H9 (cell line): ENCODE measurements around the gene OSBPL9. TPM values are rescaled to one million over a fixed set of nuclear protein-coding genes. Genes with fewer than 3 reads are reported as not detected.

ENCODE experiments used
- DNase-seq: peaks from one replicate; pipeline ENCODE4 v3.0.0-alpha.2; 2017
- H2AFZ ChIP-seq: one replicate; pipeline ENCODE4 v1.6.1; 2013; ENCODE audit warnings: mild to moderate bottlenecking, low read length, control low read depth, moderate library complexity
- H2AK5ac ChIP-seq: 2 replicates; pipeline ENCODE4 v1.6.1; 2013; ENCODE audit warnings: low read length, control low read depth, mixed read lengths; ENCODE audit not compliant: insufficient read length
- H2BK120ac ChIP-seq: one replicate; pipeline ENCODE4 v1.6.1; 2013; ENCODE audit warnings: low read depth, mild to moderate bottlenecking, low read length, control low read depth, inconsistent platforms; ENCODE audit not compliant: poor library complexity, severe bottlenecking
- H2BK12ac ChIP-seq: 2 replicates; pipeline ENCODE4 v1.6.1; 2013; ENCODE audit warnings: low read length, control low read depth, mixed read lengths, low read depth; ENCODE audit not compliant: insufficient read length
- H2BK15ac ChIP-seq: 2 replicates; pipeline ENCODE4 v1.6.1; 2013; ENCODE audit warnings: low read depth, low read length, control low read depth
- H2BK20ac ChIP-seq: one replicate; pipeline ENCODE4 v1.6.1; 2013; ENCODE audit warnings: low read depth, mild to moderate bottlenecking, low read length, control low read depth, inconsistent platforms; ENCODE audit not compliant: poor library complexity, severe bottlenecking
- H2BK5ac ChIP-seq: 2 replicates; pipeline ENCODE4 v1.6.1; 2013; ENCODE audit warnings: low read length, control low read depth, mixed read lengths; ENCODE audit not compliant: insufficient read length
- H3K14ac ChIP-seq: 2 replicates; pipeline ENCODE4 v1.6.1; 2013; ENCODE audit warnings: low read length, control low read depth; ENCODE audit not compliant: insufficient read depth
- H3K18ac ChIP-seq: 2 replicates; pipeline ENCODE4 v1.6.1; 2013; ENCODE audit warnings: low read depth, mild to moderate bottlenecking, mixed read lengths, low read length, control low read depth; ENCODE audit not compliant: insufficient read length
- H3K23ac ChIP-seq: 2 replicates; pipeline ENCODE4 v1.6.1; 2013; ENCODE audit warnings: low read length, control low read depth, mixed read lengths, low read depth; ENCODE audit not compliant: insufficient read length
- H3K23me2 ChIP-seq: 2 replicates; pipeline ENCODE4 v1.6.1; 2013; ENCODE audit warnings: low read depth, mild to moderate bottlenecking, mixed read lengths, low read length, control low read depth; ENCODE audit not compliant: insufficient read length, poor library complexity, severe bottlenecking
- H3K27ac ChIP-seq: 2 replicates; pipeline ENCODE4 v1.5.1; 2013; ENCODE audit warnings: low read length, control low read depth, mixed read lengths, low read depth; ENCODE audit not compliant: insufficient read length
- H3K27me3 ChIP-seq: 2 replicates; pipeline ENCODE4 v1.6.1; 2013; ENCODE audit warnings: low read length, control low read depth, inconsistent platforms; ENCODE audit not compliant: insufficient read depth
- H3K4ac ChIP-seq: 2 replicates; pipeline ENCODE4 v1.6.1; 2013; ENCODE audit warnings: low read depth, mild to moderate bottlenecking, control low read depth, inconsistent platforms, low read length, moderate library complexity
- H3K4me1 ChIP-seq: 2 replicates; pipeline ENCODE4 v1.6.1; 2013; ENCODE audit warnings: low read length, control low read depth, inconsistent platforms; ENCODE audit not compliant: insufficient read depth
- H3K4me2 ChIP-seq: 2 replicates; pipeline ENCODE4 v1.6.1; 2013; ENCODE audit warnings: low read length, control low read depth, mixed read lengths; ENCODE audit not compliant: insufficient read length, insufficient read depth
- H3K56ac ChIP-seq: 2 replicates; pipeline ENCODE4 v1.6.1; 2013; ENCODE audit warnings: low read depth, mild to moderate bottlenecking, mixed read lengths, low read length, control low read depth; ENCODE audit not compliant: insufficient read length
- H3K79me1 ChIP-seq: 2 replicates; pipeline ENCODE4 v1.6.1; 2013; ENCODE audit warnings: low read depth, mild to moderate bottlenecking, moderate library complexity, low read length, control low read depth, inconsistent platforms; ENCODE audit not compliant: insufficient read depth, poor library complexity, severe bottlenecking
- H3K79me2 ChIP-seq: 2 replicates; pipeline ENCODE4 v1.6.1; 2013; ENCODE audit warnings: low read length, control low read depth, inconsistent platforms; ENCODE audit not compliant: insufficient read depth
- H3K9ac ChIP-seq: 2 replicates; pipeline ENCODE4 v1.6.1; 2013; ENCODE audit warnings: low read length, control low read depth, mixed read lengths; ENCODE audit not compliant: insufficient read length; ENCODE audit errors: extremely low read depth
- H3K9me3 ChIP-seq: one replicate; pipeline ENCODE4 v1.6.1; 2013; ENCODE audit warnings: low read depth, low read length, inconsistent platforms; ENCODE audit not compliant: control insufficient read depth
- H3T11ph ChIP-seq: one replicate; pipeline ENCODE4 v1.6.1; 2013; ENCODE audit warnings: mild to moderate bottlenecking, low read length, control low read depth, inconsistent platforms
- H4K20me1 ChIP-seq: one replicate; pipeline ENCODE4 v1.6.1; 2013; ENCODE audit not compliant: control insufficient read depth, insufficient read length, insufficient read depth
- H4K5ac ChIP-seq: 2 replicates; pipeline ENCODE4 v1.6.1; 2013; ENCODE audit warnings: low read depth, mild to moderate bottlenecking, mixed read lengths, low read length, control low read depth; ENCODE audit not compliant: insufficient read length
- H4K8ac ChIP-seq: replicated peaks from 2 replicates; pipeline ENCODE4 v1.6.1; 2013; ENCODE audit warnings: low read length, control low read depth, mixed read lengths, low read depth; ENCODE audit not compliant: insufficient read length
- H4K91ac ChIP-seq: 2 replicates; pipeline ENCODE4 v1.6.1; 2013; ENCODE audit warnings: low read depth, mild to moderate bottlenecking, moderate library complexity, mixed read lengths, low read length, control low read depth; ENCODE audit not compliant: insufficient read length
- H3K27ac Mint-ChIP-seq, 3 experiments: 2 replicates in 2 of 3; 3 replicates in 1 of 3; pipeline ENCODE4 v1.8.0; 2020 to 2021; ENCODE audit warnings: mixed read lengths in 3 of 3, mild to moderate bottlenecking in 1 of 3, moderate library complexity in 1 of 3
- H3K27me3 Mint-ChIP-seq: 2 replicates; pipeline ENCODE4 v1.8.0; 2021; ENCODE audit warnings: low read depth, mild to moderate bottlenecking, moderate library complexity, mixed read lengths
- H3K36me3 Mint-ChIP-seq, 3 experiments: 2 replicates in 2 of 3; 3 replicates in 1 of 3; pipeline ENCODE4 v1.8.0; 2020 to 2021; ENCODE audit warnings: low read depth in 3 of 3, mixed read lengths in 3 of 3; ENCODE audit not compliant: insufficient read depth in 1 of 3
- H3K4me1 Mint-ChIP-seq, 2 experiments: 2 replicates each; pipeline ENCODE4 v1.8.0; 2020; ENCODE audit warnings: mixed read lengths in 2 of 2
- H3K4me3 Mint-ChIP-seq, 2 experiments: 2 replicates in 1 of 2; 3 replicates in 1 of 2; pipeline ENCODE4 v1.8.0; 2020 to 2021; ENCODE audit warnings: mild to moderate bottlenecking in 2 of 2, mixed read lengths in 2 of 2, moderate library complexity in 1 of 2
- H3K9me3 Mint-ChIP-seq, 2 experiments: 2 replicates in 1 of 2; 3 replicates in 1 of 2; pipeline ENCODE4 v1.8.0; 2020; ENCODE audit warnings: mild to moderate bottlenecking in 2 of 2, mixed read lengths in 2 of 2, moderate library complexity in 1 of 2
- CTCF ChIP-seq: fragments of 200-600 bp; sonication (generic); conservative IDR thresholded peaks from 3 replicates; pipeline ENCODE4 v1.8.0; 2021; ENCODE audit warnings: antibody characterized with exemption, mild to moderate bottlenecking
- total RNA-seq: library from RNA; stranded (reverse); gene quantifications from 2 replicates; pipeline ENCODE4 v1.2.1, GENCODE V29; 2021

OSBPL9 gene
- total RNA-seq, 1 experiment from 2014 or later, result 76.7 TPM

DNA sequence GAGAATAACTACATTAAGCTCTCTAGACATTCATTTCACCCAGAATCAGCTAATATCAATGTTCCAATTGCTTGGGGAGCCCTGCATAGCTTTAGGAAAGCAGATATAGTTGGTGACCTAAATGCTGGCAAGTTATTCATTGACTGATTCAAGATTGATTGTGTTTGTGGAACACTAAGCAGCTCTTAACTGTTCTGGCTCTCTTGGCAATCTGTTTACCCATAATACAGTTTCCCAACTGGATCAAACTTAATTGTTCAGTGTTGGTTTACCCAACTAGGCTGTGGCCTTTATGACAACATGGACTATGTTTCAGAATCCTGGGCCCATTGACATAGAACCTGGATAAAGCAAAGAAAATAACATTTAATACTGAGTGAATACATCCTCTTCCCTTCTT lies 178.0 kb downstream of the OSBPL9 start:
- Mint-ChIP-seq H3K4me3 (no peak overlapping the region), H3K36me3 (peaks cover 31 to 79% (median 68%) of the 10 kb centered on the region in 3 experiments; a peak in 6 of 7 replicates), H3K27ac (no peak overlapping the region), H3K9me3 (no peaks in the 10 kb centered on the region), H3K4me1 (no peaks in the 10 kb centered on the region), H3K27me3 (no peaks in the 10 kb centered on the region)
- H3K23me2 ChIP-seq, result no peaks in the 10 kb centered on the region
- H4K8ac ChIP-seq, result no peak overlapping the region
- H3K79me2 ChIP-seq, result no peaks in the 10 kb centered on the region
- TF ChIP-seq CTCF, result no peak
- H4K20me1 ChIP-seq, result no peaks in the 10 kb centered on the region
- no peak overlapping the region for H2BK5ac ChIP-seq
- no peak overlapping the region for H3T11ph ChIP-seq
- no peaks in the 10 kb centered on the region for H3K79me1 ChIP-seq
- no peak for DNase-seq
- H3K27ac ChIP-seq, result no peak overlapping the region
- H3K4me1 ChIP-seq, result no peaks in the 10 kb centered on the region
- no peak overlapping the region for H3K14ac ChIP-seq
- H3K18ac ChIP-seq, result no peak overlapping the region
- no peak overlapping the region for H2AK5ac ChIP-seq
- no peak overlapping the region for H3K56ac ChIP-seq
- H2BK12ac ChIP-seq, result no peak overlapping the region
- no peak overlapping the region for H3K4me2 ChIP-seq
- no peak overlapping the region for H4K91ac ChIP-seq
- H3K4ac ChIP-seq, result no peak overlapping the region
- no peak overlapping the region for H3K9ac ChIP-seq
- no peak overlapping the region for H2AFZ ChIP-seq
- H2BK20ac ChIP-seq, result no peak overlapping the region
- H3K9me3 ChIP-seq, result no peaks in the 10 kb centered on the region
- H2BK120ac ChIP-seq, result no peak overlapping the region
- no peak overlapping the region for H4K5ac ChIP-seq
- H3K23ac ChIP-seq, result no peak overlapping the region
- H2BK15ac ChIP-seq, result no peak overlapping the region
- H3K27me3 ChIP-seq, result no peaks in the 10 kb centered on the region
